ENCODE measurements around the gene MEIOC. TPM values are rescaled to one million over a fixed set of nuclear protein-coding genes. Genes with fewer than 3 reads are reported as not detected.

The MEIOC gene
- total RNA-seq, 1 donor = not detected

DNA sequence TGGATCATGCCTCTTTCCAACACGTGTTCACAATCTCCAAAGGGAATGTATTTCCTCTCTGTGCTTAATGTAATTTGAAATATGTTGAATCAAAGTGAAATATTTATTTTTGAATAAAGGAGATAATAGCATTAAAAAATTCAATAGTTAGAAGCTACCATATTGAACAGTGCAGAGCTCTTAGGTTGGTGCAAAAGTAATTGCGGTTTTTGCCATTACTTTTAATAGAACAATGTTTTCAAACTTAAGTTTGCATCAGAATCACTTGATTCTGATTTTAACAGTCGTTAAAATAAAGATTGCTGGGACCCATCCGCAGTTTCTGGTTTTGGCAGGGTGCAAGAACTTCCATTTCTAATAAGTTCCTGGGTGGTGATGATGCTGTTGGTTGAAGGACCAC, 10.0 kb upstream of the MEIOC start:
- Histone ChIP-seq H3K9me3 (ENCODE audit: low read depth, low read length) (no peaks in the 10 kb centered on the region), H3K4me3 (ENCODE audit: insufficient read depth, low read length) (no peak overlapping the region), H2AFZ (ENCODE audit: low read length) (no peak overlapping the region), H3K4me2 (ENCODE audit: insufficient read depth, low read length) (no peak overlapping the region), H3K27ac (ENCODE audit: low read depth, low read length) (no peak overlapping the region), H3K36me3 (ENCODE audit: insufficient read depth, low read length) (no peaks in the 10 kb centered on the region), H3K79me2 (ENCODE audit: insufficient read depth, low read length) (no peaks in the 10 kb centered on the region), H3K4me1 (ENCODE audit: insufficient read depth, low read length) (no peaks in the 10 kb centered on the region), H3K27me3 (ENCODE audit: insufficient read depth, low read length) (peaks cover 11% of the 10 kb centered on the region), H4K20me1 (ENCODE audit: insufficient read depth, low read length) (no peaks in the 10 kb centered on the region)
- DNase-seq (ENCODE audit: insufficient read length, low spot score, missing footprints) = no peak
- TF ChIP-seq, protein P1, sequence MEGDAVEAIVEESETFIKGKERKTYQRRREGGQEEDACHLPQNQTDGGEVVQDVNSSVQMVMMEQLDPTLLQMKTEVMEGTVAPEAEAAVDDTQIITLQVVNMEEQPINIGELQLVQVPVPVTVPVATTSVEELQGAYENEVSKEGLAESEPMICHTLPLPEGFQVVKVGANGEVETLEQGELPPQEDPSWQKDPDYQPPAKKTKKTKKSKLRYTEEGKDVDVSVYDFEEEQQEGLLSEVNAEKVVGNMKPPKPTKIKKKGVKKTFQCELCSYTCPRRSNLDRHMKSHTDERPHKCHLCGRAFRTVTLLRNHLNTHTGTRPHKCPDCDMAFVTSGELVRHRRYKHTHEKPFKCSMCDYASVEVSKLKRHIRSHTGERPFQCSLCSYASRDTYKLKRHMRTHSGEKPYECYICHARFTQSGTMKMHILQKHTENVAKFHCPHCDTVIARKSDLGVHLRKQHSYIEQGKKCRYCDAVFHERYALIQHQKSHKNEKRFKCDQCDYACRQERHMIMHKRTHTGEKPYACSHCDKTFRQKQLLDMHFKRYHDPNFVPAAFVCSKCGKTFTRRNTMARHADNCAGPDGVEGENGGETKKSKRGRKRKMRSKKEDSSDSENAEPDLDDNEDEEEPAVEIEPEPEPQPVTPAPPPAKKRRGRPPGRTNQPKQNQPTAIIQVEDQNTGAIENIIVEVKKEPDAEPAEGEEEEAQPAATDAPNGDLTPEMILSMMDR (IDR thresholded peaks at IDR 0.05; ENCODE audit: extremely low read depth, low read depth, low read length) = no peak

DNA sequence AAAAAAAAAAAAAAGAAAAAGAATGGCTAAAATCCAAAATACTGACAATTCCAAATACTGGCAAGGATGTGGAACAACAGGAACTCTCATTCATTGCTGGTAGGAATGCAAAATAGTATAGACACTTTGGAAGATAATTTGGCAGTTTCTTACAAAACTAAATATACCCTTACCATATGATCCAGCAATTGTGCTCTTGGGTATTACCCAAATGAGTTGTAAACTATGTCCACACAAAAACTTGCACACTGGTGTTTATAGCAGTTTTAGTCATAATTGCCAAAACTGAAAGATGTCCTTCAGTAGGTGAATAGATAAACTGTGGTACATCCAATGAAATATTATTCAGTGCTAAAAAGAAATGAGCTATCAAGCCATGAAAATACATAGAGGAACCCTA, 8.5 kb upstream of the MEIOC start:
- H3K27me3 ChIP-seq (ENCODE audit: insufficient read depth, low read length) = peaks cover 11% of the 10 kb centered on the region

DNA sequence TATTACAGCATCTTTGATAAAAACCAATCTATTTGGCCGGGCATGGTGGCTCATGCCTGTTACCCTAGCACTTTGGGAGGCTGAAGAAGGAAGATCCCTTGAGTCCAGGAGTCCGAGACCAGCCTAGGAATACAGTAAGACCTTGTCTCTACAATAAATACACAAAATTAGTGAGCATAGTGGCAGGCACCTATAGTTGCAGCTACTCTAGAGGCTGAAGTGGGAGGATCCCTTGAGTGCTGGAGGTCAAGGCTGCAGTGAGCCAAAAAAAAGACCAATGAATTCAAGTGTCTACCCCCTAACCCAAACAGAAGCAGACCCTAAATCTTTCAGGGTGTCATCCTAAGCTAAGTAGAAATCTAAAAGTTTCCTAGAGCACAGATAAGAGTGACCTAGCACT, 7.3 kb upstream of the MEIOC start:
- Histone ChIP-seq H3K4me1 (ENCODE audit: insufficient read depth, low read length) (no peaks in the 10 kb centered on the region), H3K4me3 (ENCODE audit: insufficient read depth, low read length) (no peak overlapping the region), H3K79me2 (ENCODE audit: insufficient read depth, low read length) (no peaks in the 10 kb centered on the region), H2AFZ (ENCODE audit: low read length) (no peak overlapping the region), H3K4me2 (ENCODE audit: insufficient read depth, low read length) (no peak overlapping the region), H3K9me3 (ENCODE audit: low read depth, low read length) (no peaks in the 10 kb centered on the region), H4K20me1 (ENCODE audit: insufficient read depth, low read length) (no peaks in the 10 kb centered on the region), H3K36me3 (ENCODE audit: insufficient read depth, low read length) (no peaks in the 10 kb centered on the region), H3K27me3 (ENCODE audit: insufficient read depth, low read length) (peaks cover 19% of the 10 kb centered on the region), H3K27ac (ENCODE audit: low read depth, low read length) (no peak overlapping the region)
- TF ChIP-seq, protein P1 (IDR thresholded peaks at IDR 0.05; ENCODE audit: extremely low read depth, low read depth, low read length) = no peak
- peak; percentile 23 for DNase-seq (ENCODE audit: insufficient read length, low spot score, missing footprints)

More for the DNA sequence above, 8.5 kb upstream of the MEIOC start:
- Histone ChIP-seq H3K4me2 (ENCODE audit: insufficient read depth, low read length) (no peak overlapping the region), H2AFZ (ENCODE audit: low read length) (no peak overlapping the region), H3K36me3 (ENCODE audit: insufficient read depth, low read length) (no peaks in the 10 kb centered on the region), H4K20me1 (ENCODE audit: insufficient read depth, low read length) (no peaks in the 10 kb centered on the region), H3K4me3 (ENCODE audit: insufficient read depth, low read length) (no peak overlapping the region), H3K4me1 (ENCODE audit: insufficient read depth, low read length) (no peaks in the 10 kb centered on the region), H3K79me2 (ENCODE audit: insufficient read depth, low read length) (no peaks in the 10 kb centered on the region), H3K27ac (ENCODE audit: low read depth, low read length) (no peak overlapping the region), H3K9me3 (ENCODE audit: low read depth, low read length) (no peaks in the 10 kb centered on the region)
- DNase-seq (ENCODE audit: insufficient read length, low spot score, missing footprints) = no peak
- TF ChIP-seq, protein P1 (IDR thresholded peaks at IDR 0.05; ENCODE audit: extremely low read depth, low read depth, low read length) = no peak

DNA sequence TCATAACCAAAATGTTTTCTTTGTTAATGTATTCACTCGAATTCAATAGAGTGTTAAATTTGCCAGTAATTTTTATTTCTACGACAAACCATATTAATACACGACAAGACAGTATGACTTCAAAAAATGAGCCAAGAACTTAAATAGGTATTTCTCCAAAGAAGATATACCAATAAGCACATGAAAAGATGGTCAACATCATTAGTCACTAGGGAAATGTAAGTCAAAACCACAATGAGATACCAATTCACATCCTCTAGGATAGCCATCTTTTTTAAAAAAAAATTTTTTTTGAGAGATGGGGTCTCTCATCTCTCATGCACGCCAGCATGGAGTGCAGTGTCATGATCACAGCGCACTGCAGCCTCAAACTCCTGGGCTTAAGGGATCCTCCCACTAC, 5.0 kb upstream of the MEIOC start:
- Histone ChIP-seq H4K20me1 (ENCODE audit: insufficient read depth, low read length) (no peaks in the 10 kb centered on the region), H3K9me3 (ENCODE audit: low read depth, low read length) (no peaks in the 10 kb centered on the region), H3K79me2 (ENCODE audit: insufficient read depth, low read length) (no peaks in the 10 kb centered on the region), H3K4me2 (ENCODE audit: insufficient read depth, low read length) (no peak overlapping the region), H3K36me3 (ENCODE audit: insufficient read depth, low read length) (no peaks in the 10 kb centered on the region), H3K27me3 (ENCODE audit: insufficient read depth, low read length) (peaks cover 32% of the 10 kb centered on the region), H2AFZ (ENCODE audit: low read length) (no peak overlapping the region), H3K4me3 (ENCODE audit: insufficient read depth, low read length) (no peak overlapping the region), H3K27ac (ENCODE audit: low read depth, low read length) (no peak overlapping the region), H3K4me1 (ENCODE audit: insufficient read depth, low read length) (no peaks in the 10 kb centered on the region)
- peak; percentile 5 for DNase-seq (ENCODE audit: insufficient read length, low spot score, missing footprints)
- TF ChIP-seq, protein P1 (IDR thresholded peaks at IDR 0.05; ENCODE audit: extremely low read depth, low read depth, low read length) = no peak
